NT2/D1 (cell line): ENCODE measurements around the gene PHF13.

ENCODE experiments used
- YY1 ChIP-seq: IDR thresholded peaks from 2 replicates; pipeline ENCODE4 v1.6.1; 2011; ENCODE audit not compliant: insufficient read length, insufficient read depth
- ZNF274 ChIP-seq: IDR thresholded peaks from 2 replicates; pipeline ENCODE4 v1.6.1; 2011; ENCODE audit warnings: mild to moderate bottlenecking, low read depth, low read length

GRCh38 chr1:6585841-6586240, 27.7 kb upstream of the PHF13 start:
- TF ChIP-seq ZNF274, result no peak
- no peak for TF ChIP-seq YY1
